Measurements from ENCODE around the gene PAX7. TPM values are rescaled to one million over a fixed set of nuclear protein-coding genes. Genes with fewer than 3 reads are reported as not detected.

PAX7 gene
- total and polyA plus RNA-seq, 2 of the 4 experiments (the other 2 are of a cell fraction), result not detected

DNA sequence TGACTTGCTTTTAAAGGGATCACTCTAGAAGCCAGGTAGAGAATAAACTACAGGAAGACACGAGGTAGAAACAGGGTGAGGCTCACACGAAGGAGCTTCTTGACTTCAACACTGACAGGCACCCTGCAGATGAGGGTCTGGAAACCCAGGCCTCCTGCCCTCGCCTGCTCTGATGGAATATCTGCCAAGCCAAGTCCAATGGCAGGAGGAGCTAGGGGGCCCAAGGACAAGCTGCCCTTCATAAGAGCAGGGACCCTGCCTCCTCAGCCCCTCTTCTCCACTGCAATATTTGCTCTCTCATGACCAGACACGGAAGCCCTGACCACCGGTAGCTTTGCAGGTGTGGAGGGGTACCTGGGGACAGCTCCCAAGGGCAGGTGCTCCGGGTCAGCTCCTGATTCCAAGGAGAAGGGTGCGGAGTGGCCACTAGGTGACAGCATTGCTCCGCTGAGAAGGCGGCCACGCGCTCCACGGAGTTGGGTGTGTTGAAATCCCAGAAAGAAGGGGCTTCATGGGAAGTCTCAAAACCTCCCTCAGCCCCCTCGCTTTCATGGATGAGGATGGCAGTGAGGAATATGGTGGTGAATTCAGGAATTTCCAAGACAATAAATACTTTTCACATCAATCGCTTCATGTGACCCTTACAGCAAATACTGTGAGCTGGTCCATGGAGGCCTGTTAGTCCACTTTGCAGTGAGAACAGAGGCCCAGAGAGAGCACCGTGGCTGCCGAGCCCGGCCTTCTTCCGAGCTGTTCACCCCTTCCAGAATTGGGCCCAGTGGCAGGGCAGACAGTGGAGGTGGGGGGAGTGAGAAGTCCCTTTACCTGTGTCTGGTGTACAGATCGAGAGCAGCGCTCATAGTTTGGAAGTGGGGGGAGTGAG, 33.2 kb upstream of the PAX7 start:
- peak; percentile 85 for ATAC-seq (ENCODE audit: low read depth)
- H2BK15ac ChIP-seq (ENCODE audit: low read depth, low read length), result no peak overlapping the region
- peak; percentile 25 for DNase-seq
- H2BK20ac ChIP-seq (ENCODE audit: low read depth, low read length), result no peak overlapping the region
- no peaks in the 10 kb centered on the region for H3K9me3 ChIP-seq (ENCODE audit: control insufficient read depth, insufficient read depth, low read length)
- ChIA-PET POLR2A (ENCODE audit: unreplicated experiment) (no interaction called here), CTCF (interaction anchor here (0.7 to 1.9 kb wide), 9 partner anchors 9 to 278 kb away, joined by 3 to 13 read pairs (median 4); no protein-coding TSS in a partner anchor)
- no peak overlapping the region for H3K18ac ChIP-seq (ENCODE audit: low read depth, low read length)
- no peak overlapping the region for H3K4me2 ChIP-seq (ENCODE audit: low read depth, low read length)
- H3K56ac ChIP-seq (ENCODE audit: extremely low read depth, insufficient read depth, low read length), result no peak overlapping the region
- H3K4me3 ChIP-seq (ENCODE audit: insufficient read depth, low read depth, low read length), result no peak overlapping the region
- no peak overlapping the region for H3K9ac ChIP-seq (ENCODE audit: low read depth, low read length)
- H2BK5ac ChIP-seq (ENCODE audit: low read depth, low read length, poor library complexity, severe bottlenecking), result no peak overlapping the region
- H3K36me3 ChIP-seq (ENCODE audit: control insufficient read depth, insufficient read depth, low read length), result no peaks in the 10 kb centered on the region
- H3K4me1 ChIP-seq (ENCODE audit: control insufficient read depth, insufficient read depth, low read length), result no peaks in the 10 kb centered on the region
- no TSS peak for BruUV-seq (replicated peaks)
- peaks cover 2% of the 10 kb centered on the region; the same call in 1 of the 2 replicates for H3K27me3 ChIP-seq (ENCODE audit: control insufficient read depth, insufficient read depth, low read length)
- H2BK120ac ChIP-seq (ENCODE audit: low read depth, low read length), result no peak overlapping the region
- peak overlapping the region; percentile 61 for H2AK9ac ChIP-seq (replicated peaks; ENCODE audit: low read depth, low read length, poor library complexity)
- TF ChIP-seq SMC3 (IDR thresholded peaks at IDR 0.05; ENCODE audit: low read depth, low read length), result peak; percentile 64
- peak; percentile 93 for TF ChIP-seq RAD21 (IDR thresholded peaks at IDR 0.05; ENCODE audit: low read length)
- TF ChIP-seq CHD1 (IDR thresholded peaks at IDR 0.05; ENCODE audit: low read depth, low read length), result no peak
- TF ChIP-seq, protein P1, sequence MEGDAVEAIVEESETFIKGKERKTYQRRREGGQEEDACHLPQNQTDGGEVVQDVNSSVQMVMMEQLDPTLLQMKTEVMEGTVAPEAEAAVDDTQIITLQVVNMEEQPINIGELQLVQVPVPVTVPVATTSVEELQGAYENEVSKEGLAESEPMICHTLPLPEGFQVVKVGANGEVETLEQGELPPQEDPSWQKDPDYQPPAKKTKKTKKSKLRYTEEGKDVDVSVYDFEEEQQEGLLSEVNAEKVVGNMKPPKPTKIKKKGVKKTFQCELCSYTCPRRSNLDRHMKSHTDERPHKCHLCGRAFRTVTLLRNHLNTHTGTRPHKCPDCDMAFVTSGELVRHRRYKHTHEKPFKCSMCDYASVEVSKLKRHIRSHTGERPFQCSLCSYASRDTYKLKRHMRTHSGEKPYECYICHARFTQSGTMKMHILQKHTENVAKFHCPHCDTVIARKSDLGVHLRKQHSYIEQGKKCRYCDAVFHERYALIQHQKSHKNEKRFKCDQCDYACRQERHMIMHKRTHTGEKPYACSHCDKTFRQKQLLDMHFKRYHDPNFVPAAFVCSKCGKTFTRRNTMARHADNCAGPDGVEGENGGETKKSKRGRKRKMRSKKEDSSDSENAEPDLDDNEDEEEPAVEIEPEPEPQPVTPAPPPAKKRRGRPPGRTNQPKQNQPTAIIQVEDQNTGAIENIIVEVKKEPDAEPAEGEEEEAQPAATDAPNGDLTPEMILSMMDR (conservative IDR thresholded peaks at IDR 0.05; ENCODE audit: low read depth, low read length), result peak; percentile 88
- TF ChIP-seq CEBPB (IDR thresholded peaks at IDR 0.05; ENCODE audit: low read depth, low read length), result peak; percentile 64; the same call in 1 of the 2 replicates
- H2AK5ac ChIP-seq (ENCODE audit: low read depth, low read length), result no peak overlapping the region
- H3K9me1 ChIP-seq (ENCODE audit: insufficient read depth, low read length), result no peaks in the 10 kb centered on the region
- H3K14ac ChIP-seq (replicated peaks; ENCODE audit: low read depth, low read length), result no peak overlapping the region
- peak overlapping the region; percentile 76 for H2AFZ ChIP-seq (replicated peaks; ENCODE audit: low read length, poor library complexity)
- H3K23ac ChIP-seq (ENCODE audit: low read depth, low read length), result no peak overlapping the region
- no peaks in the 10 kb centered on the region for H3K79me1 ChIP-seq (ENCODE audit: low read depth in 1 of 2, low read length in 2 of 2)
- no peak overlapping the region for H4K5ac ChIP-seq (ENCODE audit: low read depth, low read length)
- WGBS, 2 experiments (ENCODE audit: extremely low coverage in 2 of 2, insufficient read length in 1 of 2), result 0% methylated on average over 2 of the region's 20 CpGs; no CpG with 5 or more reads in 1 of the 2 experiments
- no peak overlapping the region for H4K8ac ChIP-seq (ENCODE audit: low read depth in 2 of 2, low read length in 2 of 2)
- no peak overlapping the region for H3K27ac ChIP-seq (ENCODE audit: insufficient read depth, low read length)
- in situ Hi-C loops (cut with MboI; ENCODE audit: low sequenced_read_pairs) (loop anchor here (5.0 to 10.0 kb wide), 2 partner anchors 225 to 277 kb away; no protein-coding TSS in a partner anchor), intact Hi-C loops (cut with micrococcal nuclease) (loop anchor here (1.0 to 10.0 kb wide), 4 partner anchors 83 to 497 kb away; no protein-coding TSS in a partner anchor), dilution Hi-C loops (cut with HindIII; ENCODE audit: low sequenced_read_pairs, unreplicated experiment) (no loop called here)
- no peak overlapping the region for H3K4ac ChIP-seq (ENCODE audit: low read depth, low read length)
- H4K20me1 ChIP-seq (ENCODE audit: insufficient read depth, low read length), result no peaks in the 10 kb centered on the region
- no peak overlapping the region for H4K91ac ChIP-seq (ENCODE audit: insufficient read depth, low read depth, low read length)

All from IMR-90 (cell line).